Muscle layer of colon (tissue), 2 donors: ENCODE measurements around the gene NEUROD1.
A peak's percentile ranks its signal among the peaks of the same experiment; 100 is the strongest.

Source experiments
- H3K27ac ChIP-seq: one replicate; pipeline ENCODE4 v1.7.0; 2013; ENCODE audit warnings: low read depth, mild to moderate bottlenecking, low read length, moderate library complexity
- H3K27me3 ChIP-seq, 2 donors: one replicate each; pipeline ENCODE4 v1.7.0; 2013; ENCODE audit warnings: low read length in 2 of 2, mild to moderate bottlenecking in 2 of 2; ENCODE audit not compliant: insufficient read depth in 2 of 2, control insufficient read depth in 1 of 2
- H3K36me3 ChIP-seq: one replicate; pipeline ENCODE4 v1.7.0; 2013; ENCODE audit warnings: mild to moderate bottlenecking, low read length; ENCODE audit not compliant: insufficient read depth
- H3K4me1 ChIP-seq: one replicate; pipeline ENCODE4 v1.7.0; 2013; ENCODE audit warnings: mild to moderate bottlenecking, low read length; ENCODE audit not compliant: insufficient read depth
- H3K4me3 ChIP-seq, 2 donors: one replicate each; pipeline ENCODE4 v1.7.0; 2013; ENCODE audit warnings: low read length in 2 of 2, low read depth in 1 of 2, mild to moderate bottlenecking in 1 of 2, moderate library complexity in 1 of 2
- H3K9ac ChIP-seq: one replicate; pipeline ENCODE4 v1.7.0; 2013; ENCODE audit warnings: low read length
- H3K9me3 ChIP-seq: one replicate; pipeline ENCODE4 v1.7.0; 2013; ENCODE audit warnings: mild to moderate bottlenecking, low read length
- donor health status: abdominal sarcoma.
- donor health status: Adenocarcinoma of cecum.

Gene NEUROD1

DNA sequence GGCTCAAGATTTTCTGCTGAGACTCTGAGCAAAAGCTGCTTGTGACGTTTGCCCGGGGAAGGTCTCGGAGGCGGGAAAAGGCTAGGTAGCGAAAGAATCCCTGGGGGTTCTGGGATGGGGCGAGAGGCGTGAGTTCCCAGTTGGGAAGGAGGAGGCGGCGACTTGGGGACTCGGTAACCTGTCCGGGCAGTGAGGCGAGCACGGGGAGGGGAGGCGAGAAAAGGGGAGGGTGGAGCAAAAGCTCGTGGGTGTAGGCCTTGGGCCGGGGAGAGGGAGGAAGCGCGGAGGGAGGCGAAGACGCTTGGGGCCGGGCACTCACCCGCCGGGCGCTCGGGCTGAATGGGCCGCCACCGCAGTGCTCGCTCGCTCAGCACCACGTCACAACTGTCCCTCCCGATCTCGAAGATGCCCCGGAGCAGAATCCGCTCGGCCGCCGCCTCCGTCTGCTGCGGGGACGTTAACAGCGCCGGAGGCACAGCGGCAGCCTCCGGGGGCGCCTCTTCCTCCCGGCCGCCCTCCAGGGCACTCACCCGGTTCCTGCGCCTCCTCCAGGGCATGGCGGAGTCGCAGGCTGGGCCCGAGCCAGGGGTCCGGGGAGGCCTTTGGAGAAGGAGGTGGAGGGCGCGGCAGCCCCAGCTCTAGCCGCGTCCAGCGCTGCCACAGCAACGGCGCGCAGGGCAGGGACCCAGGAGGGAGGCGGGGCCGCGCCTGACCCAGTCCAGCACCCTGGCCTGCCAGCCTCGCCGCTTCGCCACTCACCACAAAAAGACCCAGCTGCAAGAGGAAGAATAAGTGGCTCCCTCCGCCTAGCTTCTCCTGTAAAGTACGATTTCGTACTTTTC is 23.6 kb downstream of the NEUROD1 start, which contains the start of gene CERKL:
Gene CERKL, minus strand, starts transcription at position 656 of the 842 bp plus-strand sequence. Its CDS starts 99 bp downstream, at position 557.
- no peak within 1 kb of the TSS for H3K27ac ChIP-seq

DNA sequence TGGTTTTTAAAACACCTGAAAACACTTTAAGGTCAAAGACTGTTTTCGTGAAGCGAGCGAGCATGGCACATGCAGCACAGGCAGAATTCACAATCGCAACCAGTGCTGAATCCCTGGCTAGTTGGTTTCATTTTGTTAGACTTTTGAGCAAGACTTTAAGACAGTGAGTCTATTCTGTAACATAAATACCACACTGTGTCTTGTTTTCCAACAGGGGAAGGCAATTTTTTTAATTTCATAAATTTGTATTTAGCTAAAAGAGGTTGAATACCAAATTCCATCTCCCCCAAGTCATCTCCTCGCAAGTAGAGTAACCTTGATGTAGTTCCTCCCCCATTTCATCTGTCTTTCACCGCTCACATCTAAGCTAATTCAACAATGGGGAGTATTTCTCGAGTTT is 24.8 kb downstream of the NEUROD1 start:
- no peak overlapping the region for H3K4me3 ChIP-seq
- H3K9me3 ChIP-seq, result no peaks in the 10 kb centered on the region
- no peak overlapping the region for H3K9ac ChIP-seq
- H3K27me3 ChIP-seq, result peaks cover 10 to 14% of the 10 kb centered on the region in 2 donors
- no peaks in the 10 kb centered on the region for H3K36me3 ChIP-seq
- H3K4me1 ChIP-seq, result peaks cover 6% of the 10 kb centered on the region
- no peak overlapping the region for H3K27ac ChIP-seq

More for the DNA sequence above, 23.6 kb downstream of the NEUROD1 start, which contains the start of gene CERKL:
- no peaks in the 10 kb centered on the region for H3K36me3 ChIP-seq
- H3K9ac ChIP-seq, result no peak within 1 kb of the TSS
- peak within 1 kb of the TSS; percentile 22 to 41 for H3K4me3 ChIP-seq
- H3K9me3 ChIP-seq, result no peaks in the 10 kb centered on the region
- peaks cover 6% of the 10 kb centered on the region for H3K4me1 ChIP-seq
- H3K27me3 ChIP-seq, result peaks cover 10 to 14% of the 10 kb centered on the region in 2 donors

DNA sequence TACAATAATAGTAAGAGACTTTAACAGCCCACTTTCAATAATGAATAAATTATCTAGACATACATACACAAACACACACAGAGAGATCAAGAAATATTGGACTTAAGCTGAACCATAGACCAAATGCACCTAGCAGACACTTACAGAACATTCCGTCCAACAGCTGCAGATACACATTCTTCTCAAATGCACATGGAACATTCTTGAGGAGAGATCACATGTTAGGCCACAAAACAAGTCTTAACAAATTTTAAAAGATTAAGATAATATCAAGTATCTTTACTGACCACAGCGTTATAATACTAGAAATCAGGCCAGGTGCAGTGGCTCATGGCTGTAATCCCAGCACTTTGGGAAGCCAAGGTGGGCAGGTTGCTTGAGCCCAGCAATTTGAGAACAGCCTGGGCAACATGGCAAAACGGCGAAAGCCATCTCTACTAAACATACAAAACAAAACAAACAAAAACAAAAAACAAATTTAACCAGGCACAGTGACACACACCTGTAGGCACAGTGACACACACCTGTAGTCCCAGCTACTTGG is 30.8 kb downstream of the NEUROD1 start:
- H3K4me3 ChIP-seq, result no peak overlapping the region
- H3K4me1 ChIP-seq, result no peaks in the 10 kb centered on the region
- no peak overlapping the region for H3K9ac ChIP-seq
- no peaks in the 10 kb centered on the region for H3K9me3 ChIP-seq
- no peak overlapping the region for H3K27ac ChIP-seq
- no peaks in the 10 kb centered on the region for H3K36me3 ChIP-seq
- H3K27me3 ChIP-seq, result no peaks in the 10 kb centered on the region

DNA sequence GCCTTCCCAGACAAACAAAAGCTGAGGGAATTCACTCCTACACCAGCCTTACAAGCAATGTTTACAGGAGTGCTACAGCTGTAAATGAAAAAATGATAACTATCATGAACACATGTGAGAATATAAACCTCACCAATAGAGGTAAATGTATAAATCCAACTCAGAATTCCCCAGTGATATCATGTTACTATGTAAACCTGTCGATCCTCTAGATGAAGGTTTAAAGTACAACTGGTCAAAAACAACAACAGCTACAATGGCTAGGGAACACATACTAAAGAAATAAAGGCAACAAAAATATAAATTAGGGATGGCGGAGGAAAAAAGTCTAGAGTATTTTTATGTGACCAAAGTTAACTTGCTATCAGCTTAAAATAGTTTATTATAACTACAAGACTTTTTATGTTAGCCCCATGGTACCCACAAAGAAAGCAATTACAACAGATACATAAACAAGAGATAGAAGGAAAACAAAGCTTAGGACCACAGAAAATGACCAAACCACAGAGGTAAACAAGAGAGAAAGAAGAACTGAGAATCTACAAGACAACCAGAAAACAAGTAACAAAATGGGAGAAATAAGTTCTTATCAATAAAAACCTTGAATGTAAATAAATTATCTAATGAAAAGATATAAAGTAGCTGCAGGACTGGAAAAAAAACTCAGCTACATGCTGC is 31.7 kb downstream of the NEUROD1 start:
- Histone ChIP-seq H3K36me3 (no peaks in the 10 kb centered on the region), H3K4me3 (no peak overlapping the region), H3K27me3 (no peaks in the 10 kb centered on the region), H3K9me3 (no peaks in the 10 kb centered on the region), H3K9ac (no peak overlapping the region), H3K4me1 (no peaks in the 10 kb centered on the region), H3K27ac (no peak overlapping the region)

DNA sequence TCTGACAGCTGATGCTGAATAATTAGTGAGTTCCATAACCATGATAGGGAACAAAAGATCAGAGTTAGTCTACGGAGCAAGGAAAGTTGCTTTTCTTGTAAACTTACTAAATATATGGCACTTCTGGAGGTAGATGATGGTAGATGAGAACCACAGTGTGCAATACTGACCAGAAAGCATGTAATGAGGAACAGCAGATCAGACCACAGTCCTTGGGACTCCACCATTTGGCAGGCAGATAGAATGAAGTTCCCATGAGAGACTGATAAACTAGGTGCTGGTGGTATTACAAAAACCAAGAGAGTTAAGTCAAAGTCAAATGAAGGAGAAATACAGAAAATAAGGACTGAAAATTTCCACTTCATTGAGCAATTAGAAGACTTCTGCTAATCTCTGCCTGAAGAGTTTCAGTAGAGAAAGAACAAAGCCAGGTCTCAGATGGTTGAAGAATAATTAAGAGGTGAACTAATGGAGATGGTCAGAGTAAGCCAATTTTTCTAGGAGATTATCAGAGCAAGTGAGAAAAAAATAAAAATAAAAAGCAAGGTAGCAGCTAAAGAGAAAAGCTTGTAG is 33.8 kb downstream of the NEUROD1 start:
- H3K36me3 ChIP-seq, result no peaks in the 10 kb centered on the region
- H3K9me3 ChIP-seq, result no peaks in the 10 kb centered on the region
- H3K27ac ChIP-seq, result no peak overlapping the region
- H3K4me1 ChIP-seq, result no peaks in the 10 kb centered on the region
- no peak overlapping the region for H3K9ac ChIP-seq
- H3K4me3 ChIP-seq, result no peak overlapping the region
- H3K27me3 ChIP-seq, result no peaks in the 10 kb centered on the region

DNA sequence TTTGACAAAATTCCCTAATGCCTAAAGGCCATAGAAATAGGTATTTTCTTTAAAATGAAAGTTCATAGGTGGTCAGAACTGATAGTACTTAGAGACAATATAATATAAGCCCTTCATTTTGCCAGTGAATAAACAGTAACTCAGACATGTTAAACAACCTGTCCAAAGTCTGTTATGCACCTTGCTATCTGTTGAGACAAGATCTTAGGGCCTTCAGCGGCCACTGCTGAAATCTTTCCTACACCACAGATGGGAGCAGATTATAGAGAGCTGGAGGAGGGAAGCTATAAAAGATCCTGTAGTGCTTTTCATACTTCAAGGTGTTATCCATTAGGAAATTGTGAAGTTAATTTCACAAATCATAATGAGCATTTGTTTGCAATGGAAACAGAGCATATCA is 37.2 kb downstream of the NEUROD1 start:
- Histone ChIP-seq H3K27ac (no peak overlapping the region), H3K27me3 (no peaks in the 10 kb centered on the region), H3K4me1 (no peaks in the 10 kb centered on the region), H3K9ac (no peak overlapping the region), H3K9me3 (no peaks in the 10 kb centered on the region), H3K4me3 (no peak overlapping the region), H3K36me3 (no peaks in the 10 kb centered on the region)

DNA sequence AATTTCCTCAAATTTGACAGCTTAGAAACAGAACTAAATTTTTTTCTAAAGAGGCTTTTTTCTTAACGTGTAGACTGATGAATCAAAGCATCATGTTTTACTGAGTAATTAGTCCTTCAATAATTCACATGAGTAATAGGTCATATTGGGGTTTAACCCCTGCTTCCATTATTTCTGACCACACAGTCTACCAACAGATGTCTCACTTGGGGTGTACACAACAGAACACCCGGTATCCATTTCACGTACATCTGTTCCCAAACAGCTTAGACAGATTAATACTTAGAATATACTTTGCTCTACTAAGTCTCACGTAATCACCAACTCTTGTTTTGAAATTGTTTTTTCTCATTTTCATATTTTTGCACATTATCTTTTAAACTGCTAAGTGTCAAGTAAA is 38.2 kb downstream of the NEUROD1 start:
- Histone ChIP-seq H3K27me3 (no peaks in the 10 kb centered on the region), H3K27ac (no peak overlapping the region), H3K4me1 (no peaks in the 10 kb centered on the region), H3K4me3 (no peak overlapping the region), H3K9me3 (no peaks in the 10 kb centered on the region), H3K36me3 (no peaks in the 10 kb centered on the region), H3K9ac (no peak overlapping the region)

DNA sequence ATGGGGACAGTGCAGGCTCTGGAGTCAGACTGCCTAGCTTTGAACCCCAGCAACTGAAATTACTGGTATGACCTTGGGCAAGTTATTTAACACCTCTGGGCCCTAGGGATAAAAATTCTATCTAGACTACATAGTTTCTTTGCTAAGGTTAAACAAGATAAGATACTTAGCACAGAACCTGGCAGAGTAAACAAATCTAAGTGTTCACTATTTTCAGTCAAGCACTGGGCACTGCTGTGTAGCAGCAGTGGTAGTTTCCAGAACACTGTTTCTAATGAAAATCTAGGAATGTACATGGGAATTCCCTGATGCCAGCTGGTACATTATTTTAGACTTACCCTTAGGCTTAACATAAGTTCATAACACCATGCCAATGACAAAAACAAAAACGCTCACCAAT is 40.6 kb downstream of the NEUROD1 start:
- Histone ChIP-seq H3K4me1 (no peaks in the 10 kb centered on the region), H3K27ac (no peak overlapping the region), H3K4me3 (no peak overlapping the region), H3K27me3 (no peaks in the 10 kb centered on the region), H3K9me3 (no peaks in the 10 kb centered on the region), H3K36me3 (no peaks in the 10 kb centered on the region), H3K9ac (no peak overlapping the region)

DNA sequence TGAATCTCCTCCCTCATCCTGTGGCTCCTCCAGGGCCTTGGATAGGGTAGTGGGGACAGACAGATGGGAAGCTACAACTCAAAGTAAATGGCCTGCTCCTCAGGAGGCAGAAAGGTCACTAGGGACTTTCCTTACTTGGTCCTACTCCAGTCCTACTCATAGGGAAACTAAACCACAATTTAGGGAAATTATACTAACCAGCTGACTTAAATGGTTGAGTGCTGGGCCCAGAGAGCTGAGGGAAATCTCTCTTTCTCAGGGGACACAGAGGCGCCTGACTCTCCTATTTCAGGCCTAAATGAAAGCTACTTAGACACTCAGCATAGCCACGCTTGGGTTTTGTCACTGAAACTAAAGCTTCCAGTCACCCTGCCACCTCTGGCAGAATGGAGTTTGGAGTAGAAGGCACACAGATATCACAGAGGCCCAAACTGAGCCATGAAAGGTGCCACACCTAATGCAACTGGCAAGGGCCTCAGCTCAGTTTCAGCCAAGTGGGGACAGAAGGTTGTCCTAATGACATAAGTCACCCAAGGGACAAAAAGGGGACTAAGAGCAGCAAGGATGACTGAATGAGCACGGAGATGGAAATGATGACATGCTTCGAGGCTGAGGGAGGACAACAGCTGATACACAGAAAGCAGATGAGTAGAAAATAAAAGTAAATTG is 47.5 kb downstream of the NEUROD1 start:
- H3K9me3 ChIP-seq, result no peaks in the 10 kb centered on the region
- no peaks in the 10 kb centered on the region for H3K4me1 ChIP-seq
- H3K27me3 ChIP-seq, result no peaks in the 10 kb centered on the region
- H3K9ac ChIP-seq, result no peak overlapping the region
- no peak overlapping the region for H3K27ac ChIP-seq
- no peak overlapping the region for H3K4me3 ChIP-seq
- no peaks in the 10 kb centered on the region for H3K36me3 ChIP-seq

DNA sequence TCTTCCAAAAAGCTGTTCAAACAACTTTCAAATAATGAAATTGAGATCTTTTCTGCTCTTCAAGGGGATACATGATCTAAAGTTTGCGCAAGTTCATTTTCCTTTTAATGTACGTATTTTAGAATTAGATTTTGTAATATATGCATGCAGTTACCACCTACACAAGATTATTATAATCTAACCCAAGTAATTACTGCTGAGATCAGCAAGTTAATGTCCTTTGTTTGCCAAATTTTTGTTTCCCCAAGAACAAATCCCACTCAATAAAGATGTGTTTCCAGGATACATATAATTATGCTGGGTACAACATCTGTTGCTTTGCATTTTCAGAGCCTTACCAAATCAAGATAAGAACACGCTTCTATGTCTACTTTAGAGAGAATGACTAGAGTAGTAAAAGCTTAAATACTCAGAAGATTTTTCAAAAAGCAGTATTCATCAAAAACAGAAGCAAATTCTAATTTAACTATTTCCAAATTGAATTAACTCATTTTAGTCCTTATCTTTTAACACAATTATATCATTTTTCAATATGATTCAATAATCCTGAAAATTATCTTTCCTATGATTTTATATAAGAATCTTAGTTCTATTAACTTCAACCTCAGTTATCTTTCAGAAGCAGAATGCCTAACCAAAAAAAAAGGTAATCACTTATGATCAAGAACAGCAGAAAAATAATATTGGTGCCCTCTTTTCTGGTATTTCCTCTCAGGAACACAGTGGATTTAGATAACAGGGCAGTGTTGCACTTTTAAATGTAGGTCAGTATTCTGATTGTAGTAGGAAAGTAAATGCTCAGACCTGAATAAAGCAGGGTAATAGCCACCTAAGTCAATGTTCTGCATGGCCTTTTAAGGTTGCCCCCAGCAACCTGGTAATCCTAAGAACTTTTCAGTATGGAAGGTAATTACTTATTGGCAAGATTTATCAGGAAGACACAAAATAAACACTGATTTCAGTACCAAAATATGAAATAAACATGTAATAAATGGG is 51.4 kb downstream of the NEUROD1 start:
- Histone ChIP-seq H3K27ac (no peak overlapping the region), H3K27me3 (no peaks in the 10 kb centered on the region), H3K36me3 (no peaks in the 10 kb centered on the region)

More for the DNA sequence above, 51.4 kb downstream of the NEUROD1 start:
- no peaks in the 10 kb centered on the region for H3K4me1 ChIP-seq
- no peaks in the 10 kb centered on the region for H3K9me3 ChIP-seq
- H3K9ac ChIP-seq, result no peak overlapping the region
- H3K4me3 ChIP-seq, result no peak overlapping the region
